Measurements from ENCODE around the gene COL20A1.

DNA sequence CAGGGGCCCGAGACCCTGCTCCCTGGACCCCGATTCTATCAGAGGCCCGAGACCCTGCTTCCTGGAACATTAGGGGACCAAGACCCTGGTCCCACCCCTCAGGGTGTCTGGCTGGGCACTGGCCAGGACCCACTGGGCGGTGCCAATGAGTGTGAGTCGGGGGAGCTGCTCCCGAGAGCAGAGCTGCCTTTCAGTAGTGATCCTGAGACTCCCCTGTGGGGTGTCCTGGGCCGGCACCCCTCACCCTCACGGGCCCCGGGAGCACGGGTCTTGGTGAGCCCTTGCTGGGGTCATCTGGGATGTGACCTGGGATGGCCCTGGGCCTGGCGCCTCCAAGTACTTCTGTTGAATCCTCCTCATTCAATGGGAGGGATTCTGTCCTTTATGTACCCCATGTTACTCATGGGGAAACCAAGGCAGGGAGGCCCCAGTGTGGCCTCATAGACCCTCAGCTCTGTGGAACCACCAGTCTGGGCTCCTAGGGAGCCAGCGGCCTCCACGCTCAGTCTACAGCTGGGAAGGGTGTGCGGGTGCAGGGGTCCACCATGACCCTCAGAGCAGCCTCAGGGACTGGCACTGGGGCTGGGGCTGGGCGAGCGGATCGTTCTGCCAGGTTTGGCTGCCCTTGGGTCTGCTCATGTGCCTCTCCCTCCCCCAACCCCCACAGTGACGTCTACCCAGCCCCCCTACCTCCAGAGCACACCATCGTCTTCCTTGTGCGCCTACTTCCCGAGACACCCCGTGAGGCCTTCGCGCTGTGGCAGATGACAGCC is 25.6 kb downstream of the COL20A1 start:
- no peak for TF ChIP-seq POLR2A (IDR thresholded peaks at IDR 0.05)
- TF ChIP-seq, protein P1, sequence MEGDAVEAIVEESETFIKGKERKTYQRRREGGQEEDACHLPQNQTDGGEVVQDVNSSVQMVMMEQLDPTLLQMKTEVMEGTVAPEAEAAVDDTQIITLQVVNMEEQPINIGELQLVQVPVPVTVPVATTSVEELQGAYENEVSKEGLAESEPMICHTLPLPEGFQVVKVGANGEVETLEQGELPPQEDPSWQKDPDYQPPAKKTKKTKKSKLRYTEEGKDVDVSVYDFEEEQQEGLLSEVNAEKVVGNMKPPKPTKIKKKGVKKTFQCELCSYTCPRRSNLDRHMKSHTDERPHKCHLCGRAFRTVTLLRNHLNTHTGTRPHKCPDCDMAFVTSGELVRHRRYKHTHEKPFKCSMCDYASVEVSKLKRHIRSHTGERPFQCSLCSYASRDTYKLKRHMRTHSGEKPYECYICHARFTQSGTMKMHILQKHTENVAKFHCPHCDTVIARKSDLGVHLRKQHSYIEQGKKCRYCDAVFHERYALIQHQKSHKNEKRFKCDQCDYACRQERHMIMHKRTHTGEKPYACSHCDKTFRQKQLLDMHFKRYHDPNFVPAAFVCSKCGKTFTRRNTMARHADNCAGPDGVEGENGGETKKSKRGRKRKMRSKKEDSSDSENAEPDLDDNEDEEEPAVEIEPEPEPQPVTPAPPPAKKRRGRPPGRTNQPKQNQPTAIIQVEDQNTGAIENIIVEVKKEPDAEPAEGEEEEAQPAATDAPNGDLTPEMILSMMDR (IDR thresholded peaks at IDR 0.05), result no peak
